H1 (cell line): ENCODE data around the gene LDB1. TPM values are rescaled to one million over a fixed set of nuclear protein-coding genes. Genes with fewer than 3 reads are reported as not detected.
A peak's percentile ranks its signal among the peaks of the same experiment; 100 is the strongest.

Source experiments
- ASH2L ChIP-seq: fragments of 200-600, 300-600 bp; sonication (generic); IDR thresholded peaks from one replicate; pipeline ENCODE4 v1.7.1; 2017; ENCODE audit warnings: low read length
- BACH1 ChIP-seq: IDR thresholded peaks from 2 replicates; pipeline ENCODE4 v1.6.1; 2012; ENCODE audit warnings: low read length, improper control_type of control experiment
- BCL11A ChIP-seq, 2 experiments: IDR thresholded peaks; one replicate each; pipeline ENCODE4 v1.6.1; 2011; ENCODE audit warnings: low read depth in 2 of 2, low read length in 2 of 2, mild to moderate bottlenecking in 2 of 2
- CBX8 ChIP-seq: fragments of 300-800, 300-1000 bp; sonication (generic); IDR thresholded peaks from 2 replicates; pipeline ENCODE4 v1.7.1; 2016; ENCODE audit warnings: low read depth, low read length, borderline replicate concordance
- CHD2 ChIP-seq: IDR thresholded peaks from 2 replicates; pipeline ENCODE4 v1.6.1; 2012; ENCODE audit warnings: low read length, improper control_type of control experiment
- EZH2 ChIP-seq: fragments of 200-600 bp; sonication (generic); IDR thresholded peaks from 2 replicates; pipeline ENCODE4 v1.7.1; 2012; ENCODE audit warnings: low read depth, mild to moderate bottlenecking, moderate library complexity, low read length, inconsistent platforms; ENCODE audit not compliant: severe bottlenecking
- GABPA ChIP-seq: IDR thresholded peaks from 2 replicates; pipeline ENCODE4 v1.6.1; 2011; ENCODE audit warnings: mild to moderate bottlenecking, low read length, moderate library complexity, borderline replicate concordance; ENCODE audit not compliant: insufficient read depth
- KDM4A ChIP-seq: IDR thresholded peaks from one replicate; pipeline ENCODE4 v1.7.1; 2012; ENCODE audit warnings: low read depth, mild to moderate bottlenecking, moderate library complexity, low read length, inconsistent platforms; ENCODE audit not compliant: severe bottlenecking
- KDM5A ChIP-seq: fragments of 200-600 bp; IDR thresholded peaks from 2 replicates; pipeline ENCODE4 v1.7.1; 2012; ENCODE audit warnings: mild to moderate bottlenecking, low read length, inconsistent platforms, mixed read lengths
- MAFK ChIP-seq: IDR thresholded peaks from 2 replicates; pipeline ENCODE4 v1.6.1; 2012; ENCODE audit warnings: low read depth, mild to moderate bottlenecking, improper control_type of control experiment, low read length
- NRF1 ChIP-seq: IDR thresholded peaks from 2 replicates; pipeline ENCODE4 v1.6.1; 2011; ENCODE audit warnings: mild to moderate bottlenecking, low read depth, low read length, improper control_type of control experiment
- RAD21 ChIP-seq, 2 experiments: IDR thresholded peaks in 1 of 2; conservative IDR thresholded peaks in 1 of 2; 2 replicates each; pipeline ENCODE4 v1.6.1; 2011; ENCODE audit warnings: low read depth in 2 of 2, low read length in 2 of 2, improper control_type of control experiment in 1 of 2, inconsistent platforms in 1 of 2, mild to moderate bottlenecking in 1 of 2, moderate library complexity in 1 of 2
- RBBP5 ChIP-seq: IDR thresholded peaks from 2 replicates; pipeline ENCODE4 v1.7.1; 2012; ENCODE audit warnings: low read depth, mild to moderate bottlenecking, inconsistent platforms, low read length, moderate library complexity, borderline replicate concordance
- RXRA ChIP-seq: IDR thresholded peaks from 2 replicates; pipeline ENCODE4 v1.6.1; 2011; ENCODE audit warnings: low read depth, mild to moderate bottlenecking, low read length, moderate library complexity; ENCODE audit not compliant: insufficient read depth
- SIN3A ChIP-seq, 2 experiments: IDR thresholded peaks in 1 of 2; conservative IDR thresholded peaks in 1 of 2; 2 replicates each; pipeline ENCODE4 v1.6.1; 2011 to 2012; ENCODE audit warnings: low read length in 2 of 2, improper control_type of control experiment in 1 of 2, low read depth in 1 of 2, mild to moderate bottlenecking in 1 of 2
- SIRT6 ChIP-seq: IDR thresholded peaks from one replicate; pipeline ENCODE4 v1.7.1; 2012; ENCODE audit warnings: low read length, inconsistent platforms
- SIX5 ChIP-seq: IDR thresholded peaks from 2 replicates; pipeline ENCODE4 v1.6.1; 2011; ENCODE audit warnings: mild to moderate bottlenecking, low read depth, low read length
- SP1 ChIP-seq: IDR thresholded peaks from 2 replicates; pipeline ENCODE4 v1.6.1; 2011; ENCODE audit warnings: low read depth, low read length
- SP2 ChIP-seq: IDR thresholded peaks from 2 replicates; pipeline ENCODE4 v1.6.1; 2012; ENCODE audit warnings: mild to moderate bottlenecking, low read length, inconsistent platforms
- SRF ChIP-seq: IDR thresholded peaks from 2 replicates; pipeline ENCODE4 v1.6.1; 2011; ENCODE audit warnings: mild to moderate bottlenecking, low read depth, low read length, moderate library complexity
- TBP ChIP-seq: IDR thresholded peaks from 2 replicates; pipeline ENCODE4 v1.6.1; 2011; ENCODE audit warnings: low read depth, low read length, improper control_type of control experiment
- TCF12 ChIP-seq: IDR thresholded peaks from 2 replicates; pipeline ENCODE4 v1.6.1; 2011; ENCODE audit warnings: low read depth, mild to moderate bottlenecking, low read length
- polyA plus RNA-seq, 7 experiments: library from polyadenylated mRNA; depleted of rRNA in 3 of 7; stranded (reverse) in 5 of 7; unstranded in 2 of 7; fragments of >200 nt in 5 of 7; fragments of 200-250 nt in 2 of 7; gene quantifications; 1 replicate in 5 of 7; 2 replicates in 1 of 7; 4 replicates in 1 of 7; pipeline versions ENCODE4 v1.2.1 to v1.2.3, GENCODE V29; 2011 to 2013; ENCODE audit warnings: missing spikeins in 2 of 7, mixed read lengths in 2 of 7
- total RNA-seq: library from RNA; stranded (reverse); fragmentation: NEBNext Ultra II Directional; extraction: Animal tissue kit (Norgen Biotek cat#: 25700); gene quantifications from 2 replicates; pipeline ENCODE4 v1.2.1, GENCODE V29; 2021

The LDB1 gene
- total and polyA plus RNA-seq, 2 of the 8 experiments (the other 6 are each of a cell fraction or from before 2014, with no cell fraction given) = 88.4 to 138 TPM

DNA sequence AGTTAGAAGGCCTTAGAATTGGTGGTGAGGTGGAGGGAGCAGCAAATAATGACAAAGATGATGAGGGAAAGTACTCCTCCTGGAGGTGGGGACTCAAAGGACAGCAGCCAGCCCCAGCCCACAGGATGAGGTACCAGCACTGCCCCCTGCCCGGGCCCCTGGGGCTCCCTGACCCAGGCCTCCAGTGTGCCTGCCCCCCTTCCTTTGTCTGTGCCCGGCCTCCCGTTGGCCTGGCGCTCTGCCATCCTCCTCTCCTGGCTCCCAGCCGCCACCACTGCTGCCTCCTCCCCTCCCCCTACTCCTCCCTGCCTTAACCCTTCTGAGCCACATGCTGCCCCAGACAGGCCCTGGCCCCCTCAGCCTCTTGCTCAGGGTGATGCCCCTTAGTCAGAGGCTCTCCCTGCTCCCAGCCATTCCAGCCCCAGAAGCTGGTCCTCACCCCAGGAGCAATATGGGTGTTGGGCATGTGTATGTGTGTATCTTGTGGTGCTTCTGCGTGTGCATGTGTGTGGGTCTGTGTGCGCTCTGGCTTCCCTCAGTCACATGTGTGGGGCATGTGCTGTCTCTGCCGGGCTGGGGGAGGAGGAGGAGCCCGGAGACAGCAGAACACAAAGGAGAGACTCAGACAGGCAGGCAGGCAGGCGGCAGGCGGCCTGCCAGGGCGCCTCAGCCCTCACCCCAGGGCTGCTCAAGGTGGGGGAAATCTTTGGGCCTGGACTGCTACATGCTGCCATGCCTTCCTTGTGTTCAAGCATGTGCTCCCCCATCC, 2.6 kb downstream of the LDB1 start (continued):
- TF ChIP-seq MAFK (no peak), KDM5A (no peak), RXRA (no peak), SIX5 (no peak), CHD2 (no peak), SIN3A (conservative IDR thresholded peaks at IDR 0.05 in 1 of 2, IDR thresholded peaks at IDR 0.05 in 1 of 2; ENCODE audit: low read depth in 1 of 2, low read length in 2 of 2) (no peak), TCF12 (no peak), SP1 (no peak), GABPA (no peak), ASH2L (peak; percentile 80), NRF1 (no peak), SP2 (no peak), TBP (no peak), SRF (no peak), CBX8 (no peak), BCL11A (IDR thresholded peaks at IDR 0.05; ENCODE audit: low read depth in 2 of 2, low read length in 2 of 2) (no peak), EZH2 (no peak), RBBP5 (0 out of 2 replicates have a peak, but pooled peaks have one; percentile 17), SIRT6 (no peak), BACH1 (no peak), RAD21 (IDR thresholded peaks at IDR 0.05 in 1 of 2, conservative IDR thresholded peaks at IDR 0.05 in 1 of 2; ENCODE audit: low read depth in 2 of 2, low read length in 2 of 2) (0 out of 4 replicates have a peak, but pooled peaks of 1 of the 2 experiments have one; percentile 4), KDM4A (no peak)
